Muscle of back (tissue), 11 donors: ENCODE results near the gene PPP3CA. TPM values are rescaled to one million over a fixed set of nuclear protein-coding genes. Genes with fewer than 3 reads are reported as not detected.

ENCODE experiments used
- DNase-seq, 3 donors: peaks; one replicate each; pipeline versions ENCODE4 v3.0.0 to v3.0.0-alpha.2; 2013
- polyA plus RNA-seq, 10 donors: library from polyadenylated mRNA; unstranded; fragments of 120-200 nt; gene quantifications; one replicate each; pipeline ENCODE4 v1.2.1, GENCODE V29; 2013; ENCODE audit not compliant: insufficient read length in 10 of 10

PPP3CA gene
- polyA plus RNA-seq, 10 donors = 29.1 to 38.0 (median 31.7) TPM

DNA sequence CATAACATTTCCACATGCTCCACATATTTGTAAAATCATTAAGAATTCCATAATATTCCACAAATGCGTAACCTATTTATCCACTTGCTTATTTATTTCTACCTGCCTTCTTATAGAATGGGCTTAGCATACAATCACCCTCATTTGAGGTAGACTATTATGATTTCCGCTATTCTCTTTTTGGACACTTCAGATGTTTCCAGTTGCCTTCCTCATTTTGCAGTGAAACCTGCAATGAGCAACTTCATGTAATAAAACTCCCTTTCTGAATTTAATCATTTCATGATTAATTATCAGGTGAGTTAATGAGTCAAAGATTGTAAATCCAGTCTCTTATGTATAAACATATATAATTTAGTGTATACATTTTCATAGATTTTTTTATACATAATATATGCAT is 58.0 kb downstream of the PPP3CA start:
- no peak for DNase-seq

- peak in 2 of 3 donors; percentile 35 to 52 for DNase-seq
Measured at GRCh38 chr4:101288365-101289145, 58.8 kb downstream of the PPP3CA start.

DNA sequence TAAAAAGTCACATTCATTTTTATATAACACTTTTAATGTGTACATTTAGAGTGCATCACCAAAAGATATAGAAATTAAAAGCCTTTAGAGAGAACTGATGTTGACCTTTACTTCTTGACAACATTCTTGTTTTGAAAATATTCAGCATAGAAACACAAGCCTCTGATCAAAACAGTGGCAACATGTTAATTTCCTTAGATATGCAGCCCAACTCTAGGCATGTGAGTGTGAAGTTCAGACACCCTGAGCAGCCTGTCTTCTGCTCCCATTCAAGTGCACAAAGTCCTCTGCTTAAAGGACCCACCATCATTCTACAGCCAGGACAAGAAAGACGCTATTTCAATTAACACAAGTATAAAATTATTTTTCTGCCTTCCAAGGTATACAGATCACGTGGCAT is 60.0 kb downstream of the PPP3CA start:
- no peak for DNase-seq

DNA sequence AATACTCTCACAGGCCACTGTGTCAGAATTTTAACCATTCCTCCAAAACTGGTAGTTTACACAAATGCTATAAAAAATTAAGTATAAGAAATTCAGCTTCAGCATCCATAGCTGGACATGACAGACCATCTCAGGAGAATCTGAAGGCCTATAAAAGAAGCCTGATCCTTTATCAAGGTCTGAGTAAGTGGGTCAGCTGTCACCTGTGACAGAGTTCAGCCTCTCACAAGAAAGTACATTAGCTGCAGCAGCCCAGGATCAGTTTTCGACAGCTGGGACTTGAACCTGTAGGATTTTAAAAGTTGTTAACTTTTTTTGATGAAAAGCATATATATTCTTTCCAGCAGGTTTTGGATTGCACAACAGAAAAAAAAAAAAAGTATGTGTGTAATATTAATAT is 60.7 kb downstream of the PPP3CA start:
- DNase-seq = no peak

- no peak for DNase-seq
Measured at GRCh38 chr4:101285985-101286384, 61.3 kb downstream of the PPP3CA start.

DNA sequence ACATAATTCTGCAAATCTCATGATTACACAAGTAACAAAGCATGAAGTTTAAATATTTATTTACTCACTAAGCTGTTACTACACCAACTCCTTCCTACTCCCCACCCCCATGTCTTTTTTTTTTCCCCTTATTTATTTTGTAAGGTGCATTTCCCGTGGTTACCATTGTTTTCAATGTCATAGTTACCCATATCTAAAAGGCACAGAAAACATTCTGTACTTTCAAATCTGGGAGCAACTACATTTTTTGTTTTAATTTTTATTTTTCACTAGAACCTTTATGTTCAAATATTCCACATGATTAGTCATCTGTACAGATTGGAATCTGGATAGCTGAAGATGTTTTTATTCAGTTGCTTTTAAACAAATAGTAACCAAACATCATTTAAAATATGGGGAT is 62.8 kb downstream of the PPP3CA start:
- DNase-seq = no peak

- DNase-seq = no peak
Measured at GRCh38 chr4:101283434-101283833, 63.9 kb downstream of the PPP3CA start.

DNA sequence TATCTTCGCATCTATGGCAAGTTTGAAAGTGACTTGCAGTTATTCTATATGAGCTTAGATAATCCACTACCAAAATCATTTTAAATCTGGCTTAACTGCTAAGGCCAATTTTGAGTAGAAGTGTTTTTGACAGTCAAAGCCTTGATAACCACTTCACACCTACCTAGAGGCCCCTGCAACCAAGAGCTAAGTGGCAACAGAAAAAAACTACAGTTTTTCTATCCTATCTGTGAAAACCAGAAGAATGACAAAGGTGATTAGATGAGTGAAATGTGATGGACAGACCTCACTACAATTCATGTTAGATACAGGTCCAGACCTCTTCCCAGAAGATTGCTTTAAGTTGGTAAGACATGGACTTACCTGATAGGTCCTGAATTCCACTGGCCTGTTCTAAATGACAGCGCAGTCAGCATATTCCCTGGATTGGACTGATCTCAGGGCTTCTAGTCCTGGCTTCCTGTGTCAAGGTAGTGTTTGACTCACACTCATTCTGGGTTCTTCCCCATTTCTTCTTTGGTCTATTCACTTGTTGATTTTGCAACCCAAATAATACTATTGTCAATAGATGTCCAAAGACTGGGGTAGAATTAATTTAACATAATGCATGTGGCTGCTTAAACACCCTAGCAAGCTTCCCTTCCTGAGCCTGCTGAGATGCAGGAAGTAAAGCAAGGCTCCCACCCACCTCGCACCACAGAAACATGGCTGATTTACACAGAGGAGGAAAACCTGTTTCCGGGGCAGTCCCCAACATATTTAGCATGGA is 65.1 kb downstream of the PPP3CA start:
- DNase-seq = no peak

- DNase-seq = no peak
Measured at GRCh38 chr4:101280866-101281600, 66.3 kb downstream of the PPP3CA start.

DNA sequence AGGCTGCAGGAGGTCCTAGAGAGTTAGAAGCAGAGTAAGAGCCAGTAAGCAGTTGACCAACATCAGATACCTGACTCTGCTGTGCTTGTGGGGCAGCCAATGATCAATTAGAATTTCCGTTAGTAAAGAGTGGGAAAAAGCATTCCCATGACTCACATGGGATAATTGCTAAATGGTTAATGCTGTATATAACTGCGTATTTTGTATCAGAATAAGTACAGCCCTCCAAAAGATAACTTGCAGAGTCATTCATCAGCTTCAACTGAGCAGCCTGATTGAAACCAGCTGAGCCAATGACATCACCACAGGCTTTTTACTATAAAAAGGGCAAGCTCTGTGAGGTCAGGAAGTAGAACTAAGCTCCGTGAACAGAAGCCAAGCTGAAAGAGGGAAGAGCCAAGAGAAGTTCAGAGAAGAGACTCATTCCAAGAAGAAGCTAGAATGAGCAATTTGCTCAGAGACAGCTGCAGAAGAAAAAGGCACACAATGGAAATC is 67.9 kb downstream of the PPP3CA start:
- peak; percentile 88 to 98 (median 92) for DNase-seq

- peak in 1 of 3 donors; percentile 32 for DNase-seq
Measured at GRCh38 chr4:101277671-101278070, 69.7 kb downstream of the PPP3CA start.

- DNase-seq = no peak
Measured at GRCh38 chr4:101276661-101277060, 70.7 kb downstream of the PPP3CA start.

DNA sequence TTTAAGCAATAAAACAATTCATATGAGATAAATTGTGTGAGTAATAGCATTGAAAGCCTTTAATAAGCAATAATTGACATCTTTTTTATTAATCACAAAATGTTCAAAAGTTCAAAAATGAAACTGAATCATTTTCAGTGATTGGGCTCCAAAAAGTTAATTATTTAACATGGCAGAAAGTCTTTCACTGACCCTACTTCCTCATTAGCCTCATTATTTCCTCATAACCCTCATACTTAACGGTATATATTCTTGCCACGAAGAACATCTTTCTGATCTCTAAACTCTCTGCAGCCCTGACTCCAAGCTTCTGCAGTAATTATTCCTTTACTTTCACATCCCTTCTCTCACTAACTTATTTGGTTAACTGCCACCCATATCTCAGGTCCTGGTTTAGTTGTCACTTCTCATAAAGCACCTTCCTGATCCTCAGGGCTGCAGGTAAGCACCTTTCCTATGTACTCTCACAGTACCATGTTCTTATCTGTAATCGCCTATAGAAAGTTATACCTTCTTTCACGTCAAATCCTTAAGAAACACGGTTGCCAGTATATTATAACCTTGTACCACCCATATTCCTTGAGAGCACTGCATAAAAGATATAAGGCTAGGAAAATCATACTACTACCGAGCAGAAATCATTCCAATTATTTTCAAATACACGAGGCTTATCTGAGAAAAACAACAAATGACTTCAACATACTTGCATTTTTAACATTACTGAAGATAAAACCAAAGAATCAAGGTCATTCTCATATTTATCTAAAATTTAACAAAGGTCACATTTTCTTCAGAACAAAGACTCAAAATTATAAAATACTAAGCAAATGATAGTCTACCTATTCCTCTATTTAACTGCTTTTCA is 72.2 kb downstream of the PPP3CA start:
- DNase-seq = no peak

DNA sequence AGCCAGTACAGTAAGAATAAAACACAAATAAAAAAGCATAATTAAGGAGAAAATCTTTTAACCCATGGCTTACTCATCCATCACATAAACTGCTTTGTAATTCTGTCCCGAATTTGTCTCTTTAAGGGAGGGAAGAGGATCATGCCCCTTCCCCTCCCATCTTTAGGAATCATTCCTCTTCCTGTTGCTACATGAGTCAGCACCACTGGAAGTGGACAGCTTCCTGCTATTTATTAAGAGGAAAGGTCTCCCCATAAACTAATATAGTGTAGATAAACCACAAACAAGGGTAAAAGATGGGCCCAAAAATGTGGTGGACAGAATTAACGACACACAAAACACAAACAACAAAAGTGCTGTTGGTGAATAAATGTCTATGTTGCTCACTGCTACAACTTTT is 75.8 kb downstream of the PPP3CA start:
- DNase-seq = no peak

DNA sequence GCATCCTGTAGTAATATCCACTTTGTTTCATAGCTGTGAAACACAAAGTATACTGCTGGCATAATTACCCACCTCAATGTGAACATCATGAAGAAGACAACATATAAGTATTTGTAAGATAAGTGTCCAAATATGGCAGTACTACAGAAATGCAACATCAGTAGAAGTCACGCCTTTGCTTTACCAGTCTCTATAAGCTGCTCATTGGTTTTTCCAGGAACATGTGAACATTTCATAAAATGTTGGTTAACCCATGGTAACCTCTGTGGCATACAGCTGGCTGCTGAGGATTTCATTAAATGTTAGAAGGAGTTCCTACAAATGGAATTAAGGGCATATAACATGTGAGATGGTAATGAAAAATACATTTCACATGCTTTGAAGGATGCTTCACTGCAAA is 77.6 kb downstream of the PPP3CA start:
- no peak for DNase-seq

DNA sequence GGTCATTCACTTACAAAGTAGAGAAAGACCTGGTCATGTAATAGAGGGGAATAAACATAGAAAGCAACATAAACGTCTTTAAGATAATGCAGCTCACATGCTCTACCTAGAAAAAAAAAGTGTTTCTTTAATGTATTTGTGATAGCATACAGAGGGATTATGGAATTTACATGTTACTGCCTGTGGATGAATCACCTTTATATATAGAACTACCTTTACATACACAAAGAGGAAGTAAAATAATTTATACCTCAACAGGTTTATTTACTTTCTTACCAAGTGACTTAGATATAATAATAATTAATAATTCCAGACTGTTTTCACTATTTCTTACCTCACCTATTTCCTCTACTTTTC is 81.5 kb downstream of the PPP3CA start:
- DNase-seq = no peak

DNA sequence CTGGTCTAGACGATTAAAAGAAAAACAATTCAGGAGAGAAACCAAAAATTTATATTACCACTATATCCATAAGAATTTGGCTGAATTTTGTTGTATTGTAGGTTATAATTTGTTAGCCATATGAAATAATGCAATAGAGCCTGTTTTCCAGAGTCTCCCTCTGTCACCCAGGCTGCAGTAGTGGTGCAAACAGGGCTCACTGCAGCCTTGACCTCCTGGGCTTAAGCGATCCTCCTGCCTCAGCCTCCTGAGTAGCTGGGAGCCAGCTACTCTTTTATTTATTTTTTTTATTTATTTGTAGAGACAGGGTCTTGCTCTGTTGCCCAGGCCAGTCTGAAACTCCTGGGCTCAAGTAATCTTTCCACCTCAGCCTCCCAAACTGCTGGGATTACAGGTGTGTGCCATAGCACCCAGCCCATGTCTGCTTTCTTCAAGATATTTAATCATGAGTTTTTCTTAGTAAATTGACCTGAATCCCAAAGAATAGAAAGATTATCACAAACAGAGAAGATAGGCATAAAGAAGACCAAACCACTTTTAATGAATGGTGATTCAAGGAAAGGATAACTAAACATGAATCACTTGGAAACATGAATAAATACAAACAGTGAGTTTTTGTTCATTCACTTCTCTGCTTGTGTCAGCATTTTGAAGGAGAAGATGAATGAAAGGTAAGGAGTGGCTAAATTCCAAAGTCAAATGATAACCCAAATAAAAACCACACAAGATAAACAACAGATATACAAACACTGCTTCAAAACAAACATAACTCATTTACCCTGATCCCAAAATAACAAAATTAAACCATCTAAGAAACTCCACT is 82.1 kb downstream of the PPP3CA start:
- DNase-seq = no peak

- DNase-seq = no peak
Measured at GRCh38 chr4:101264512-101264911, 82.8 kb downstream of the PPP3CA start.

DNA sequence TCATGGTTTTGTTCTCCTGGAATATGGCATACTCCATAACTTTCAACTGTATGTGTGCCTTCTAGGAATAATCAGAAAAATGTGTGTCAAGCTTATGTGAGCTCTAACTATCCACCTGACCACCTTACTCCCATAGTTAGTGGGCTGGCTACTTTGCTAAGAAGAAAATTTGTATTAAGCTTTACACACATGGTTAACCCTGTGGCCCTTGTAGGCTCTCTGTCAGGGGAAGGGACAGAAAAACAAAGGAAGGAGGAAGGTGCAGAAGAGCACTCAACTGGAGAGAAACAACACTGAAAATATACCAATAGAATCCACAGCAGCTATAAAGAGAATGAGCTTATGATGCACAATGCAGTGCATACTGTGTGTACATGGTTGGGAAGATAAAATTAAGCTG is 84.6 kb downstream of the PPP3CA start:
- no peak for DNase-seq

DNA sequence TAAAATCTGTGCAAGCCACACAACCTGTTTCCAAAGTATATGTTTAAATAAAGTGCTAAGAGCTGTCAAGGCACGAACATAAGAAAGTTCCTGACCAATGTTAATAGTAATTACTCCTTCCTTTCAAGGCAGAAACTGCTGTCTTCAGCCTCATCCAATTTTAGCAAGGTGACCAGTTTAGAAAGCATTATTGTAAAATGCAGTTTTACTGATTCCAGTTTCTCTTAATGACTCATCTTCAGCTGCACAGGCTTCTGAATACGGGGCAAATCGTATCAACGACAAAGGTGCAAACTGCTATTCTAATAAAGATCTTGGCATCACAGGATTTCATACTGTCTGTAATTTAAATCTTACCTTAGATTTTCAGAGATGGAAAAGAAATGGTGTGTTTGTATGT is 87.5 kb downstream of the PPP3CA start:
- DNase-seq = no peak

GRCh38 chr4:101258883-101259282 is 88.4 kb downstream of the PPP3CA start:
- DNase-seq = no peak
